Left lung (tissue), 10 donors: ENCODE measurements around the gene PROZ. TPM values are rescaled to one million over a fixed set of nuclear protein-coding genes. Genes with fewer than 3 reads are reported as not detected.

Source experiments
- ATAC-seq: fragments of 200-7000 bp; cut with Tn5 transposase; one replicate; pipeline ENCODE4 v1.9.1; 2020; ENCODE audit warnings: moderate library complexity
- DNase-seq, 4 donors: peaks; one replicate each; pipeline ENCODE4 v3.0.0-alpha.2; 2013 to 2020
- H3K27ac ChIP-seq, 2 donors: fragments of 200-600 bp; sonication (generic) in 1 of 2; one replicate each; pipeline versions ENCODE4 v1.5.0 to v1.8.0; 2020 to 2021
- H3K27me3 ChIP-seq, 2 donors: fragments of 200-600 bp; sonication (generic) in 1 of 2; one replicate each; pipeline versions ENCODE4 v1.5.0 to v1.8.0; 2020 to 2021
- H3K36me3 ChIP-seq, 2 donors: fragments of 200-600 bp; sonication (generic) in 1 of 2; one replicate each; pipeline versions ENCODE4 v1.5.0 to v1.8.0; 2020 to 2021
- H3K4me1 ChIP-seq, 2 donors: fragments of 200-600 bp; one replicate each; pipeline ENCODE4 v1.8.0; 2021
- H3K4me3 ChIP-seq, 2 donors: fragments of 200-600 bp; sonication (generic) in 1 of 2; one replicate each; pipeline versions ENCODE4 v1.5.0 to v1.8.0; 2020 to 2021; ENCODE audit warnings: mild to moderate bottlenecking in 1 of 2
- H3K9me3 ChIP-seq, 2 donors: fragments of 200-600 bp; sonication (generic) in 1 of 2; one replicate each; pipeline versions ENCODE4 v1.5.0 to v1.8.0; 2020 to 2021
- intact Hi-C, 2 donors: fragments of 100-400 bp; cut with DNase I; formaldehyde crosslinking; loops; one replicate each; pipeline versions ENCODE4 v1.11.2 to v1.14.2; 2022
- polyA plus RNA-seq, 6 donors: library from polyadenylated mRNA; unstranded; fragments of 120-200 nt; gene quantifications; one replicate each; pipeline ENCODE4 v1.2.1, GENCODE V29; 2013; ENCODE audit not compliant: insufficient read length in 6 of 6
- total RNA-seq, 2 donors: library from RNA; stranded (reverse); fragmentation: NEBNext Ultra II Directional; extraction: Animal tissue kit (Norgen Biotek cat#: 25700); gene quantifications; one replicate each; pipeline ENCODE4 v1.2.1, GENCODE V29; 2021
- TF ChIP-seq, protein P1 (sequence below), 2 donors: fragments of 200-600 bp; sonication (generic) in 1 of 2; IDR thresholded peaks; one replicate each; pipeline versions ENCODE4 v1.5.0 to v1.8.0; 2021; ENCODE audit warnings: antibody characterized with exemption in 2 of 2
- donor health status: DM: no; HTN: yes; CAD: no.
- donor health status: DM: no; HTN: no; CAD: no.

The PROZ gene
- total and polyA plus RNA-seq, 8 donors: 0.13 to 0.55 (median 0.27) TPM; not detected in 2

DNA sequence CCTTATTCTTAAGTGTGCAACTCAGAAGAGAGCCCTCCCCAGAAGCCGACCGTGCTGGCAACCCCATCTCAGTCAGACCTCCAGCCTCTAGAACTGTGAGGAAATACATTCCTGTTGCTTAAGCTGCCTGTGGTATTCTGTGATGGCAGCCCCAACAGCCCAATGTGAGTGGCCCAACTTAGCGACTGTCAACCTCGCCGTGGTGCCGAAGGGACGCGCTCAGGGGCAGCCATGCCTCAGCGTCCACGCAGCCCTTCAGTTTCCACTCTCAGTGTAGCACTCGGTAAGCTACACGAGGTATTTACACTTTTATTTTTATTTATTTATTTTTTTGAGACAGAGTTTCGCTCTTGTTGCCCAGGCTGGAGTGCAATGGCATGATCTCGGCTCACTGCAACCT lies 18.4 kb downstream of the PROZ start:
- H3K9me3 ChIP-seq: no peaks in the 10 kb centered on the region

GRCh38 chr13:113178070-113178895 lies 19.8 kb downstream of the PROZ start:
- peaks cover 0 to 91% of the 10 kb centered on the region in 2 donors for H3K36me3 ChIP-seq
- H3K4me1 ChIP-seq: no peaks in the 10 kb centered on the region
- no peak overlapping the region for H3K27ac ChIP-seq
- TF ChIP-seq, protein P1, sequence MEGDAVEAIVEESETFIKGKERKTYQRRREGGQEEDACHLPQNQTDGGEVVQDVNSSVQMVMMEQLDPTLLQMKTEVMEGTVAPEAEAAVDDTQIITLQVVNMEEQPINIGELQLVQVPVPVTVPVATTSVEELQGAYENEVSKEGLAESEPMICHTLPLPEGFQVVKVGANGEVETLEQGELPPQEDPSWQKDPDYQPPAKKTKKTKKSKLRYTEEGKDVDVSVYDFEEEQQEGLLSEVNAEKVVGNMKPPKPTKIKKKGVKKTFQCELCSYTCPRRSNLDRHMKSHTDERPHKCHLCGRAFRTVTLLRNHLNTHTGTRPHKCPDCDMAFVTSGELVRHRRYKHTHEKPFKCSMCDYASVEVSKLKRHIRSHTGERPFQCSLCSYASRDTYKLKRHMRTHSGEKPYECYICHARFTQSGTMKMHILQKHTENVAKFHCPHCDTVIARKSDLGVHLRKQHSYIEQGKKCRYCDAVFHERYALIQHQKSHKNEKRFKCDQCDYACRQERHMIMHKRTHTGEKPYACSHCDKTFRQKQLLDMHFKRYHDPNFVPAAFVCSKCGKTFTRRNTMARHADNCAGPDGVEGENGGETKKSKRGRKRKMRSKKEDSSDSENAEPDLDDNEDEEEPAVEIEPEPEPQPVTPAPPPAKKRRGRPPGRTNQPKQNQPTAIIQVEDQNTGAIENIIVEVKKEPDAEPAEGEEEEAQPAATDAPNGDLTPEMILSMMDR (IDR thresholded peaks at IDR 0.05): no peak
- H3K4me3 ChIP-seq: no peak overlapping the region
- H3K27me3 ChIP-seq: no peaks in the 10 kb centered on the region
- intact Hi-C loops: no loop called here
- H3K9me3 ChIP-seq: no peaks in the 10 kb centered on the region
- ATAC-seq (no peak), DNase-seq (no peak)

More for the DNA sequence above, 18.4 kb downstream of the PROZ start:
- Histone ChIP-seq H3K36me3 (peaks cover 0 to 92% of the 10 kb centered on the region in 2 donors), H3K4me3 (no peak overlapping the region), H3K27me3 (no peaks in the 10 kb centered on the region), H3K4me1 (no peaks in the 10 kb centered on the region), H3K27ac (peak overlapping the region in 1 of 2 donors; percentile 69)
- intact Hi-C loops: no loop called here
- TF ChIP-seq, protein P1 (IDR thresholded peaks at IDR 0.05): no peak
- ATAC-seq (no peak), DNase-seq (no peak)

- no peak for ATAC-seq
- H3K9me3 ChIP-seq: no peaks in the 10 kb centered on the region
- no peaks in the 10 kb centered on the region for H3K4me1 ChIP-seq
- TF ChIP-seq, protein P1 (IDR thresholded peaks at IDR 0.05): no peak
- DNase-seq: no peak
- H3K27me3 ChIP-seq: no peaks in the 10 kb centered on the region
- H3K4me3 ChIP-seq: no peak overlapping the region
- H3K36me3 ChIP-seq: peaks cover 0 to 94% of the 10 kb centered on the region in 2 donors
- intact Hi-C loops: no loop called here
- H3K27ac ChIP-seq: no peak overlapping the region
Observed at GRCh38 chr13:113178896-113179167, 20.4 kb downstream of the PROZ start.

- TF ChIP-seq, protein P1 (IDR thresholded peaks at IDR 0.05): no peak
Observed at GRCh38 chr13:113179374-113180230, 21.2 kb downstream of the PROZ start.

DNA sequence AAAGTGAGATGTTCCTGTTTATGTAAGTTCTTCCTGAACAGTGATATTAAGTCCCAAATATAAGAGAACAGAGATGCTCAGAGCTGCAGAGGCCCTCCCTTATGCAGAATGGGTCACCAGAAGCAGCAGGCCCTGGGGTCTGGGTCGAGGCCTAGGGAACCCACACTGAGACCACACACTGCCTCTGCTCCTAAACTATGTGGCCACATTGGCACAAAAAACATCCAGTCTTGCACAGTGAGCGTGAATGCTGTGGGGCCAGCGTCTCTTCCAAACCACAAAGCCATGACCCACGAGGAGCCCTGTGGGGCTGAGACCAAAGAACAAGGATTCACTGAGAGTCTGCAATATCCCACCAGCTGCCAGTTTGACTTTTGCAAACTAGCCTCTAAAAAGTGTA lies 23.6 kb downstream of the PROZ start:
- no peak for DNase-seq
- H3K27me3 ChIP-seq: no peaks in the 10 kb centered on the region
- H3K4me1 ChIP-seq: peaks cover 0 to 13% of the 10 kb centered on the region in 2 donors
- peaks cover 0 to 78% of the 10 kb centered on the region in 2 donors for H3K36me3 ChIP-seq
- H3K4me3 ChIP-seq: no peak overlapping the region
- TF ChIP-seq, protein P1 (IDR thresholded peaks at IDR 0.05): no peak
- H3K27ac ChIP-seq: no peak overlapping the region
- intact Hi-C loops: no loop called here
- no peaks in the 10 kb centered on the region for H3K9me3 ChIP-seq
- ATAC-seq: no peak

More at GRCh38 chr13:113179374-113180230, 21.2 kb downstream of the PROZ start:
- DNase-seq: peak in 1 of 4 donors; percentile 12
- Histone ChIP-seq H3K4me3 (no peak overlapping the region), H3K36me3 (peaks cover 0 to 95% of the 10 kb centered on the region in 2 donors), H3K4me1 (no peaks in the 10 kb centered on the region), H3K27me3 (no peaks in the 10 kb centered on the region), H3K27ac (peak overlapping the region in 1 of 2 donors; percentile 16), H3K9me3 (no peaks in the 10 kb centered on the region)
- ATAC-seq: no peak
- intact Hi-C loops: no loop called here
